Breast epithelium (tissue), 4 donors: ENCODE results near the gene MINDY2. TPM values are rescaled to one million over a fixed set of nuclear protein-coding genes. Genes with fewer than 3 reads are reported as not detected.

Experiments
- DNase-seq, 2 donors: peaks; one replicate each; pipeline ENCODE4 v3.0.0-alpha.2; 2019; ENCODE audit warnings: low spot score in 2 of 2
- H3K27ac ChIP-seq, 2 donors: fragments of 200-600 bp; sonication (generic) in 1 of 2; one replicate each; pipeline ENCODE4 v1.5.1; 2016 to 2019; ENCODE audit warnings: mild to moderate bottlenecking in 1 of 2
- H3K27me3 ChIP-seq, 2 donors: fragments of 200-600 bp; sonication (generic) in 1 of 2; one replicate each; pipeline versions ENCODE4 v1.5.1 to v1.6.0; 2017 to 2019; ENCODE audit warnings: control low read depth in 1 of 2, mild to moderate bottlenecking in 1 of 2
- H3K36me3 ChIP-seq: fragments of 200-600 bp; one replicate; pipeline ENCODE4 v1.5.1; 2019
- H3K4me1 ChIP-seq, 2 donors: fragments of 200-600 bp; sonication (generic); one replicate each; pipeline ENCODE4 v1.5.1; 2016 to 2019; ENCODE audit warnings: control low read depth in 1 of 2
- H3K4me3 ChIP-seq, 3 donors: fragments of 200-600 bp; sonication (generic); 1 replicate in 2 of 3; 2 replicates in 1 of 3; pipeline ENCODE4 v1.5.1; 2016 to 2019; ENCODE audit warnings: mild to moderate bottlenecking in 3 of 3, moderate library complexity in 2 of 3
- H3K9me3 ChIP-seq, 2 donors: fragments of 200-600 bp; sonication (generic) in 1 of 2; one replicate each; pipeline ENCODE4 v1.5.1; 2016 to 2019; ENCODE audit warnings: control low read depth in 1 of 2
- POLR2A ChIP-seq: fragments of 450-650 bp; IDR thresholded peaks from one replicate; pipeline ENCODE4 v1.6.1; 2016; ENCODE audit warnings: antibody characterized with exemption, mild to moderate bottlenecking, moderate library complexity
- POLR2AphosphoS5 ChIP-seq, 3 donors: sonication (generic); formaldehyde crosslinking; IDR thresholded peaks; one replicate each; pipeline ENCODE4 v1.6.1; 2017; ENCODE audit warnings: antibody characterized with exemption in 3 of 3
- intact Hi-C: fragments of 100-400 bp; cut with DNase I; formaldehyde crosslinking; loops from one replicate; pipeline ENCODE4 v1.15.1; 2023; ENCODE audit warnings: low total_unique reads
- total RNA-seq, 3 donors: library from RNA; depleted of rRNA; stranded (reverse); fragments of >200 nt; gene quantifications; one replicate each; pipeline ENCODE4 v1.1.0, GENCODE V29; 2016
- TF ChIP-seq, protein P1 (sequence below), 3 donors: fragments of 450-650 bp; IDR thresholded peaks; one replicate each; pipeline ENCODE4 v1.5.1; 2016 to 2017; ENCODE audit warnings: antibody characterized with exemption in 3 of 3, mild to moderate bottlenecking in 3 of 3, moderate library complexity in 3 of 3

The MINDY2 gene
- total RNA-seq, 3 donors from 2014 or later, result 11.8 to 22.5 (median 17.7) TPM

- no peaks in the 10 kb centered on the region for H3K27me3 ChIP-seq
- DNase-seq, result no peak
- H3K36me3 ChIP-seq, result peaks cover 4% of the 10 kb centered on the region
- H3K4me1 ChIP-seq, result no peaks in the 10 kb centered on the region
- intact Hi-C loops, result no loop called here
- no peak overlapping the region for H3K27ac ChIP-seq
- no peak overlapping the region for H3K4me3 ChIP-seq
- TF ChIP-seq, protein P1, sequence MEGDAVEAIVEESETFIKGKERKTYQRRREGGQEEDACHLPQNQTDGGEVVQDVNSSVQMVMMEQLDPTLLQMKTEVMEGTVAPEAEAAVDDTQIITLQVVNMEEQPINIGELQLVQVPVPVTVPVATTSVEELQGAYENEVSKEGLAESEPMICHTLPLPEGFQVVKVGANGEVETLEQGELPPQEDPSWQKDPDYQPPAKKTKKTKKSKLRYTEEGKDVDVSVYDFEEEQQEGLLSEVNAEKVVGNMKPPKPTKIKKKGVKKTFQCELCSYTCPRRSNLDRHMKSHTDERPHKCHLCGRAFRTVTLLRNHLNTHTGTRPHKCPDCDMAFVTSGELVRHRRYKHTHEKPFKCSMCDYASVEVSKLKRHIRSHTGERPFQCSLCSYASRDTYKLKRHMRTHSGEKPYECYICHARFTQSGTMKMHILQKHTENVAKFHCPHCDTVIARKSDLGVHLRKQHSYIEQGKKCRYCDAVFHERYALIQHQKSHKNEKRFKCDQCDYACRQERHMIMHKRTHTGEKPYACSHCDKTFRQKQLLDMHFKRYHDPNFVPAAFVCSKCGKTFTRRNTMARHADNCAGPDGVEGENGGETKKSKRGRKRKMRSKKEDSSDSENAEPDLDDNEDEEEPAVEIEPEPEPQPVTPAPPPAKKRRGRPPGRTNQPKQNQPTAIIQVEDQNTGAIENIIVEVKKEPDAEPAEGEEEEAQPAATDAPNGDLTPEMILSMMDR (IDR thresholded peaks at IDR 0.05), result no peak
- TF ChIP-seq POLR2A (no peak), POLR2AphosphoS5 (IDR thresholded peaks at IDR 0.05) (no peak)
- no peaks in the 10 kb centered on the region for H3K9me3 ChIP-seq
Measured at GRCh38 chr15:58909616-58910015, 138.5 kb downstream of the MINDY2 start.

- H3K9me3 ChIP-seq, result no peaks in the 10 kb centered on the region
- TF ChIP-seq POLR2AphosphoS5 (IDR thresholded peaks at IDR 0.05) (no peak), POLR2A (no peak)
- TF ChIP-seq, protein P1 (IDR thresholded peaks at IDR 0.05), result no peak
- H3K4me1 ChIP-seq, result no peaks in the 10 kb centered on the region
- no peak overlapping the region for H3K4me3 ChIP-seq
- intact Hi-C loops, result no loop called here
- H3K27ac ChIP-seq, result no peak overlapping the region
- H3K36me3 ChIP-seq, result peaks cover 4% of the 10 kb centered on the region
- H3K27me3 ChIP-seq, result no peaks in the 10 kb centered on the region
- DNase-seq, result no peak
Measured at GRCh38 chr15:58910456-58910855, 139.4 kb downstream of the MINDY2 start.

Other genes starting within 250 kb of the MINDY2 start
- gene ADAM10, start 21.6 kb upstream of the MINDY2 start, total RNA-seq, result 100 to 1,000 TPM in 1 of 3 donors, 10 to 100 TPM in 2; 53.8 to 113 (median 78.3) TPM
- 100 to 1,000 TPM; 102 to 195 (median 163) TPM for gene SLTM, start 162.4 kb downstream of the MINDY2 start, total RNA-seq
- 10 to 100 TPM; 18.4 to 36.9 (median 27.9) TPM for gene RNF111, start 216.4 kb downstream of the MINDY2 start, total RNA-seq